Measurements from ENCODE around the gene BRD4. TPM values are rescaled to one million over a fixed set of nuclear protein-coding genes. Genes with fewer than 3 reads are reported as not detected.

BRD4 gene
- total RNA-seq, 4 donors from 2014 or later = 27.6 to 46.5 (median 35.3) TPM

- TF ChIP-seq CTCF (IDR thresholded peaks at IDR 0.05; ENCODE audit: low read depth) = no peak
Observed at GRCh38 chr19:15300533-15301197, 31.7 kb downstream of the BRD4 start.

GRCh38 chr19:15299568-15300409, 32.5 kb downstream of the BRD4 start:
- TF ChIP-seq CTCF (IDR thresholded peaks at IDR 0.05; ENCODE audit: low read depth) = no peak

GRCh38 chr19:15298847-15299567, 33.3 kb downstream of the BRD4 start:
- no peak for TF ChIP-seq CTCF (IDR thresholded peaks at IDR 0.05; ENCODE audit: low read depth)

GRCh38 chr19:15297416-15298224, 34.7 kb downstream of the BRD4 start:
- TF ChIP-seq CTCF (IDR thresholded peaks at IDR 0.05; ENCODE audit: low read depth) = no peak

GRCh38 chr19:15296841-15297415, 35.4 kb downstream of the BRD4 start:
- TF ChIP-seq CTCF (IDR thresholded peaks at IDR 0.05; ENCODE audit: low read depth) = no peak

- no peak for TF ChIP-seq CTCF (IDR thresholded peaks at IDR 0.05; ENCODE audit: low read depth)
Observed at GRCh38 chr19:15296353-15296752, 36.0 kb downstream of the BRD4 start.
